Measurements from ENCODE around the gene KAT5.

KAT5 gene

GRCh38 chr11:65736810-65737209 is 24.8 kb downstream of the KAT5 start:
- H4K20me1 ChIP-seq (ENCODE audit: insufficient read depth, low read length): no peaks in the 10 kb centered on the region
- no peak overlapping the region for H3K27ac ChIP-seq (ENCODE audit: low read length)
- no peaks in the 10 kb centered on the region for H3K4me1 ChIP-seq (ENCODE audit: low read length)
- no peaks in the 10 kb centered on the region for H3K79me2 ChIP-seq (ENCODE audit: low read length)
- H3K9ac ChIP-seq (ENCODE audit: low read length): no peak overlapping the region
- peaks cover 10% of the 10 kb centered on the region; the same call in 1 of the 2 replicates for H3K9me3 ChIP-seq (ENCODE audit: insufficient read depth, low read length)
- TF ChIP-seq CTCF (IDR thresholded peaks at IDR 0.05; ENCODE audit: low read depth, low read length) (no peak), EZH2phosphoT487 (IDR thresholded peaks at IDR 0.05; ENCODE audit: low read depth) (no peak)
- peaks cover 12% of the 10 kb centered on the region; the same call in 1 of the 2 replicates for H3K27me3 ChIP-seq (ENCODE audit: low read depth, low read length)
- no peaks in the 10 kb centered on the region for H3K36me3 ChIP-seq (replicated peaks; ENCODE audit: low read depth, low read length)
- no peak overlapping the region for H3K4me2 ChIP-seq (ENCODE audit: low read length)
- no peak overlapping the region for H2AFZ ChIP-seq (ENCODE audit: low read depth, low read length)
- H3K4me3 ChIP-seq (ENCODE audit: low read length): no peak overlapping the region

DNA sequence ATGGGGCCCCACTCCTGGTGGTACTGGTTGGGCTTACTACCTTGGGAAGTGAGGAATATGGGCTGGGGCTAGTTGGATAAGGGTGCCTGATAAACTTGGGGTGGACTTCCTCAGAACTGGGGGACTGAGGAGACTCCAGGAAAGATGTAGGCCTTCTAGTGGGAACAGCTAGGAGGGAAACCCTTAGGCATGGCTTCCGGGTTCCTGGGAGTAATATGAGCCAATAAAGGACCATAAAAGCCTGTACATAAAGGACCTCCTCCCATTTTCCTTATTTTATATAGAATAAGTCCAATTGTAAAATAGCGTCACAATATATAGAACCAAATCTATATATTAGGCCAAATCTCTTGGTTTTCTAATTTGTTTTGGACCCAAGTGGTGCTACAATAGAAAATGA is 27.0 kb downstream of the KAT5 start:
- peaks cover 5% of the 10 kb centered on the region; the same call in 1 of the 2 replicates for H3K4me1 ChIP-seq (ENCODE audit: low read length)
- no peak for TF ChIP-seq EZH2phosphoT487 (IDR thresholded peaks at IDR 0.05; ENCODE audit: low read depth)
- no peak for TF ChIP-seq CTCF (IDR thresholded peaks at IDR 0.05; ENCODE audit: low read depth, low read length)
- no peaks in the 10 kb centered on the region for H3K36me3 ChIP-seq (replicated peaks; ENCODE audit: low read depth, low read length)
- no peak overlapping the region for H3K27ac ChIP-seq (ENCODE audit: low read length)
- no peak overlapping the region for H3K4me2 ChIP-seq (ENCODE audit: low read length)
- no peak overlapping the region for H3K9ac ChIP-seq (ENCODE audit: low read length)
- no peak overlapping the region for H2AFZ ChIP-seq (ENCODE audit: low read depth, low read length)
- H3K27me3 ChIP-seq (ENCODE audit: low read depth, low read length): peaks cover 9% of the 10 kb centered on the region; the same call in 1 of the 2 replicates
- no peaks in the 10 kb centered on the region for H3K79me2 ChIP-seq (ENCODE audit: low read length)
- H3K4me3 ChIP-seq (ENCODE audit: low read length): no peak overlapping the region
- H4K20me1 ChIP-seq (ENCODE audit: insufficient read depth, low read length): no peaks in the 10 kb centered on the region
- peaks cover 10% of the 10 kb centered on the region; the same call in 1 of the 2 replicates for H3K9me3 ChIP-seq (ENCODE audit: insufficient read depth, low read length)

DNA sequence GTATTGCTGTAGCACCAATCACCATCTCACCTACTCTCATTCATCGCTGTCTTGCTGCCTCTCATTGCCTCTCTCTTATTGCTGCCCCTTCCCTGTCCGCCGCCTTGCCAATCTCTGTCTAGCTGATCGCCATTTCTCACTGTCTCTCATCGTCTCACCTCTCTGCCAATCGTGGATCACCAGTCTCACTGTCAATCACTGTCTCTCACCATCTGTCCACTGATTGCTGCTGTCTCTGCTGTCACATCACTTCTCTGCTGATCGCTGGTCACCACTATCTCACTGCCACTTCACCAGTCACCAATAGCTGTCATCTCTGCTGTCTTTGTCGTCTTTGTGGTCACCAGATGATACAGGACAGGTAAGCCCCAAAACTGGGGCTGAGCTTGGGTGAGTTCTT is 29.1 kb downstream of the KAT5 start:
- Histone ChIP-seq H3K4me2 (ENCODE audit: low read length) (no peak overlapping the region), H3K9me3 (ENCODE audit: insufficient read depth, low read length) (peaks cover 10% of the 10 kb centered on the region; the same call in 1 of the 2 replicates), H3K27ac (ENCODE audit: low read length) (no peak overlapping the region), H3K4me1 (ENCODE audit: low read length) (peaks cover 5% of the 10 kb centered on the region; the same call in 1 of the 2 replicates), H3K9ac (ENCODE audit: low read length) (no peak overlapping the region), H4K20me1 (ENCODE audit: insufficient read depth, low read length) (no peaks in the 10 kb centered on the region), H3K4me3 (ENCODE audit: low read length) (no peak overlapping the region), H2AFZ (ENCODE audit: low read depth, low read length) (no peak overlapping the region), H3K36me3 (replicated peaks; ENCODE audit: low read depth, low read length) (no peaks in the 10 kb centered on the region), H3K79me2 (ENCODE audit: low read length) (no peaks in the 10 kb centered on the region), H3K27me3 (ENCODE audit: low read depth, low read length) (peaks cover 14% of the 10 kb centered on the region; the same call in 1 of the 2 replicates)
- TF ChIP-seq EZH2phosphoT487 (IDR thresholded peaks at IDR 0.05; ENCODE audit: low read depth) (no peak), CTCF (IDR thresholded peaks at IDR 0.05; ENCODE audit: low read depth, low read length) (no peak)

DNA sequence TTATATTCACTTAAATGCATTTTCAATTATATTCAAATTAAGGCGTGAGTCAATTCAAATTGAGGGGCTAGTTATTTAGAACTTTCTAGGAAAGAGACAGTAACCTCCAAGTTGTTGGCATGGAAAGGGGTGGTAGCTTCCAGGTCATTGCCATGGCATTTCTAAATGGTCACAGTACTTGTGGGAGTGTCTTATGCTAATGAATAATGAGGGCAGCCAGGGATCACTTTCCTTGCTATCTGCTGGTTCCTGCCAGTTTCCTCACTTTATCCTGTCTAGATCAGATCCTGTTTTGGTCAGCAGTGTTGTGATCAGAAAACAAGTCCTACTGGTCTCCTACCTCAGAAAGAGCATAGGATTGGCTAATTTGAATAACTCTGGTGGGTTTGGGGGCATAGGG is 30.3 kb downstream of the KAT5 start:
- Histone ChIP-seq H3K27me3 (ENCODE audit: low read depth, low read length) (peaks cover 13% of the 10 kb centered on the region; the same call in 1 of the 2 replicates), H2AFZ (ENCODE audit: low read depth, low read length) (no peak overlapping the region), H3K9ac (ENCODE audit: low read length) (no peak overlapping the region), H3K4me1 (ENCODE audit: low read length) (peaks cover 5% of the 10 kb centered on the region; the same call in 1 of the 2 replicates), H3K79me2 (ENCODE audit: low read length) (no peaks in the 10 kb centered on the region), H3K36me3 (replicated peaks; ENCODE audit: low read depth, low read length) (no peaks in the 10 kb centered on the region), H3K9me3 (ENCODE audit: insufficient read depth, low read length) (peaks cover under 1% of the 10 kb centered on the region; the same call in 1 of the 2 replicates), H3K27ac (ENCODE audit: low read length) (no peak overlapping the region), H3K4me3 (ENCODE audit: low read length) (no peak overlapping the region), H4K20me1 (ENCODE audit: insufficient read depth, low read length) (no peaks in the 10 kb centered on the region), H3K4me2 (ENCODE audit: low read length) (no peak overlapping the region)
- TF ChIP-seq CTCF (IDR thresholded peaks at IDR 0.05; ENCODE audit: low read depth, low read length) (no peak), EZH2phosphoT487 (IDR thresholded peaks at IDR 0.05; ENCODE audit: low read depth) (no peak)
